ENCODE data around the gene PIEZO2. TPM values are rescaled to one million over a fixed set of nuclear protein-coding genes. Genes with fewer than 3 reads are reported as not detected.

The PIEZO2 gene
- total RNA-seq, 2 donors from 2014 or later: 0.63 to 3.0 TPM

- Histone ChIP-seq H3K36me3 (no peaks in the 10 kb centered on the region), H3K27me3 (no peaks in the 10 kb centered on the region), H3K27ac (no peak overlapping the region), H3K4me3 (no peak overlapping the region), H3K4me1 (no peaks in the 10 kb centered on the region), H3K9me3 (no peaks in the 10 kb centered on the region)
- no peak for TF ChIP-seq CTCF (IDR thresholded peaks at IDR 0.05)
- no peak for DNase-seq (ENCODE audit: low spot score)
Observed at GRCh38 chr18:11037533-11038240, 111.7 kb downstream of the PIEZO2 start.

- H3K27me3 ChIP-seq: no peaks in the 10 kb centered on the region
- H3K27ac ChIP-seq: no peak overlapping the region
- H3K9me3 ChIP-seq: no peaks in the 10 kb centered on the region
- H3K4me1 ChIP-seq: no peaks in the 10 kb centered on the region
- H3K36me3 ChIP-seq: no peaks in the 10 kb centered on the region
- TF ChIP-seq CTCF (IDR thresholded peaks at IDR 0.05): no peak
- no peak overlapping the region for H3K4me3 ChIP-seq
- DNase-seq (ENCODE audit: low spot score): no peak
Observed at GRCh38 chr18:11035814-11036495, 113.4 kb downstream of the PIEZO2 start.

GRCh38 chr18:11035376-11035775, 114.0 kb downstream of the PIEZO2 start:
- no peaks in the 10 kb centered on the region for H3K27me3 ChIP-seq
- no peaks in the 10 kb centered on the region for H3K4me1 ChIP-seq
- H3K4me3 ChIP-seq: no peak overlapping the region
- H3K27ac ChIP-seq: no peak overlapping the region
- no peak for TF ChIP-seq CTCF (IDR thresholded peaks at IDR 0.05)
- no peaks in the 10 kb centered on the region for H3K36me3 ChIP-seq
- DNase-seq (ENCODE audit: low spot score): no peak
- H3K9me3 ChIP-seq: no peaks in the 10 kb centered on the region

- H3K4me1 ChIP-seq: no peaks in the 10 kb centered on the region
- no peak overlapping the region for H3K4me3 ChIP-seq
- no peaks in the 10 kb centered on the region for H3K9me3 ChIP-seq
- DNase-seq (ENCODE audit: low spot score): no peak
- H3K36me3 ChIP-seq: no peaks in the 10 kb centered on the region
- H3K27me3 ChIP-seq: no peaks in the 10 kb centered on the region
- TF ChIP-seq CTCF (IDR thresholded peaks at IDR 0.05): no peak
- no peak overlapping the region for H3K27ac ChIP-seq
Observed at GRCh38 chr18:11034884-11035283, 114.5 kb downstream of the PIEZO2 start.

GRCh38 chr18:11033503-11033902, 115.9 kb downstream of the PIEZO2 start:
- no peaks in the 10 kb centered on the region for H3K9me3 ChIP-seq
- no peak for DNase-seq (ENCODE audit: low spot score)
- H3K4me3 ChIP-seq: no peak overlapping the region
- H3K36me3 ChIP-seq: no peaks in the 10 kb centered on the region
- no peak overlapping the region for H3K27ac ChIP-seq
- no peaks in the 10 kb centered on the region for H3K4me1 ChIP-seq
- no peaks in the 10 kb centered on the region for H3K27me3 ChIP-seq
- no peak for TF ChIP-seq CTCF (IDR thresholded peaks at IDR 0.05)

All from right atrium auricular region (tissue), 2 donors.